GM12875 (cell line): ENCODE measurements around the gene FAM222B.

ENCODE experiments used
- H3K4me3 ChIP-seq: one replicate; pipeline ENCODE4 v1.5.1; 2011; ENCODE audit warnings: low read depth, low read length, control low read depth
- TF ChIP-seq, protein P1 (sequence below): IDR thresholded peaks from 2 replicates; pipeline ENCODE4 v1.5.1; 2011; ENCODE audit warnings: low read depth, mild to moderate bottlenecking, control low read depth, inconsistent platforms, low read length, moderate library complexity, borderline replicate concordance; ENCODE audit not compliant: insufficient read depth

Gene FAM222B

DNA sequence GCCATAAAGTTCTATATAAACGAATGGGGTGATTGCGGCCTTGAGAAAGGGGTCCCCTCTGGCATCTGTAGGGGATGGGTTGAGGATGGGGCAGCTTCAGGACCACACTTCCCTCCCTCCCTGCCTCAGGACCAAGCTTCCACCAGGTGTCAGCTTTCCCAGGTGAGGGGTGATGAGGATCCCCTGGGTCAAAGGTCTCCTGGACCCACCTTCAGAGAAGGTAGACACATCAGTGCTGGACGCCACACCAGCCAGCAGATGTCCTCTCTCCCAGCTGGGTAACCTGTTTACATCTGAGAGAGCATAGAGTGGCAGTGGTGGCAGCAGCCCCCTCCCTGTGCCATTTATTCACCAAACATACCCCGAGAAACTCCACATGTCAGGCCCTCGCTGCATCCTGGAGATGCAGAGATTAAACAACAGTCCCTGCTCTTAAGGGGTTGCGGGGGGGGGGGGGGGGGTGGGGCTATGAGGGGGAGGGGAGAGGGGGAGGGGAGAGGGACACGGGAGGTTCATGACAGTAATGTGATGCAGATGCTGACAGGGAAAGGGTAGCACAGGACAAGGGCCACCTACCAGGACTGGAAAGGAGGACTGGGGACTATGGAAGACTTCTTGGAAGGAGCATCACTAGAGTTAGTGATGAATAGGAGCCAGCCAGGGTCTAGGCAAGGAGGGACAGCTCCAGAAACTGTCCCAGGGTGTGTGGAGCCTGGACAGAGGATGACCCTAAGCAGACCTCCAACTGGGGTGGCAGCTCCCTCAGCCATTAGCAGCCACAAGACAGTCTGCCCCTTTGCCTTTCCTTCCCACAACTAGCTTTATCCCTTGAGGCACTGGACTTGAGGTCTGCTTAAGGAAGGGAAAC, 135.9 kb downstream of the FAM222B start:
- TF ChIP-seq, protein P1, sequence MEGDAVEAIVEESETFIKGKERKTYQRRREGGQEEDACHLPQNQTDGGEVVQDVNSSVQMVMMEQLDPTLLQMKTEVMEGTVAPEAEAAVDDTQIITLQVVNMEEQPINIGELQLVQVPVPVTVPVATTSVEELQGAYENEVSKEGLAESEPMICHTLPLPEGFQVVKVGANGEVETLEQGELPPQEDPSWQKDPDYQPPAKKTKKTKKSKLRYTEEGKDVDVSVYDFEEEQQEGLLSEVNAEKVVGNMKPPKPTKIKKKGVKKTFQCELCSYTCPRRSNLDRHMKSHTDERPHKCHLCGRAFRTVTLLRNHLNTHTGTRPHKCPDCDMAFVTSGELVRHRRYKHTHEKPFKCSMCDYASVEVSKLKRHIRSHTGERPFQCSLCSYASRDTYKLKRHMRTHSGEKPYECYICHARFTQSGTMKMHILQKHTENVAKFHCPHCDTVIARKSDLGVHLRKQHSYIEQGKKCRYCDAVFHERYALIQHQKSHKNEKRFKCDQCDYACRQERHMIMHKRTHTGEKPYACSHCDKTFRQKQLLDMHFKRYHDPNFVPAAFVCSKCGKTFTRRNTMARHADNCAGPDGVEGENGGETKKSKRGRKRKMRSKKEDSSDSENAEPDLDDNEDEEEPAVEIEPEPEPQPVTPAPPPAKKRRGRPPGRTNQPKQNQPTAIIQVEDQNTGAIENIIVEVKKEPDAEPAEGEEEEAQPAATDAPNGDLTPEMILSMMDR, result no peak
- H3K4me3 ChIP-seq, result no peak overlapping the region
